ENCODE data around the gene GPR161.

DNA sequence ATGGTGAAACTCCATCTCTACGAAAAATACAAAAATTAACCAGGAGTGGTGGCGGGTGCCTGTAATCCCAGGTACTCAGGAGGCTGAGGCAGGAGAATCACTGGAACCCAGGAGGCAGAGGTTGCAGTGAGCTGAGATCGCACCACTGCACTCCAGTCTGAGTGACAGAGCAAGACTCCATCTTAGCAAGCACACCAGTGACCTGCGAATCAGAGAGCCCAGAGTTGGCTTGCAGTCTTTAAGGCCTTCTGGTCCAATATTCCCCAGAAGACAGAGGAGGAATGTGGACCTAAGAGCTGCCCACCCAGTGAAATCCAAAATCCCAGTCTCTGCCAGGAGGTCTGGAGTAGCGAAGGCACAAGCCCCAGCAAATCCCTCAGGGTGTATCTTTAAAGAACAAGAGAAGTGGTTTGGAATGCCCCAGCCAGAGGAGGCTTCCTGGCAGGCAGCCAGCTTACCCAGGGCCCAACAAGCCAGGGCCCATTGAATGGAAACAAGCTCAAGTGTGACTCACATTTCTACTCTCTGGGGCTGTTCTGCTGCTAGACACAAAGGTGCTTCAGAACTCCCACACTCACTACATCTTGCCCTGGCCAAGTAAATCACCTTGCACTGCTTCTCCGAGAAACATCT lies 23.9 kb downstream of the GPR161 start:
- no peak for TF ChIP-seq ETV6 (conservative IDR thresholded peaks at IDR 0.05 in 1 of 2, IDR thresholded peaks at IDR 0.05 in 1 of 2; ENCODE audit: borderline replicate concordance in 1 of 2, low read depth in 1 of 2)
- TF ChIP-seq, protein P1, sequence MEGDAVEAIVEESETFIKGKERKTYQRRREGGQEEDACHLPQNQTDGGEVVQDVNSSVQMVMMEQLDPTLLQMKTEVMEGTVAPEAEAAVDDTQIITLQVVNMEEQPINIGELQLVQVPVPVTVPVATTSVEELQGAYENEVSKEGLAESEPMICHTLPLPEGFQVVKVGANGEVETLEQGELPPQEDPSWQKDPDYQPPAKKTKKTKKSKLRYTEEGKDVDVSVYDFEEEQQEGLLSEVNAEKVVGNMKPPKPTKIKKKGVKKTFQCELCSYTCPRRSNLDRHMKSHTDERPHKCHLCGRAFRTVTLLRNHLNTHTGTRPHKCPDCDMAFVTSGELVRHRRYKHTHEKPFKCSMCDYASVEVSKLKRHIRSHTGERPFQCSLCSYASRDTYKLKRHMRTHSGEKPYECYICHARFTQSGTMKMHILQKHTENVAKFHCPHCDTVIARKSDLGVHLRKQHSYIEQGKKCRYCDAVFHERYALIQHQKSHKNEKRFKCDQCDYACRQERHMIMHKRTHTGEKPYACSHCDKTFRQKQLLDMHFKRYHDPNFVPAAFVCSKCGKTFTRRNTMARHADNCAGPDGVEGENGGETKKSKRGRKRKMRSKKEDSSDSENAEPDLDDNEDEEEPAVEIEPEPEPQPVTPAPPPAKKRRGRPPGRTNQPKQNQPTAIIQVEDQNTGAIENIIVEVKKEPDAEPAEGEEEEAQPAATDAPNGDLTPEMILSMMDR (IDR thresholded peaks at IDR 0.05 in 2 of 3, conservative IDR thresholded peaks at IDR 0.05 in 1 of 3; ENCODE audit: control insufficient read depth in 2 of 3, extremely low read depth in 1 of 3, insufficient read depth in 1 of 3, low read depth in 3 of 3, low read length in 3 of 3) = no peak
- TF ChIP-seq, protein P2, sequence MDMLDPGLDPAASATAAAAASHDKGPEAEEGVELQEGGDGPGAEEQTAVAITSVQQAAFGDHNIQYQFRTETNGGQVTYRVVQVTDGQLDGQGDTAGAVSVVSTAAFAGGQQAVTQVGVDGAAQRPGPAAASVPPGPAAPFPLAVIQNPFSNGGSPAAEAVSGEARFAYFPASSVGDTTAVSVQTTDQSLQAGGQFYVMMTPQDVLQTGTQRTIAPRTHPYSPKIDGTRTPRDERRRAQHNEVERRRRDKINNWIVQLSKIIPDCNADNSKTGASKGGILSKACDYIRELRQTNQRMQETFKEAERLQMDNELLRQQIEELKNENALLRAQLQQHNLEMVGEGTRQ (IDR thresholded peaks at IDR 0.05; ENCODE audit: borderline replicate concordance, low read depth, low read length) = no peak
